Activated T-helper 9 cell treated with anti-CD3 and anti-CD28 coated beads, Interleukin-2, amount 50 U/mL, for 16 hours (primary cell): Measurements from ENCODE around the gene NUP153.

Source experiments
- DNase-seq: peaks from one replicate; pipeline ENCODE4 v3.0.0-alpha.2; 2020; ENCODE audit warnings: low read depth

NUP153 gene

GRCh38 chr6:17662585-17662984 lies 44.1 kb downstream of the NUP153 start:
- no peak for DNase-seq

- DNase-seq = no peak
Measured at GRCh38 chr6:17656644-17657043, 50.1 kb downstream of the NUP153 start.

- no peak for DNase-seq
Measured at GRCh38 chr6:17656092-17656491, 50.6 kb downstream of the NUP153 start.

GRCh38 chr6:17653198-17653882 lies 53.4 kb downstream of the NUP153 start:
- DNase-seq = no peak

GRCh38 chr6:17650656-17651309 lies 55.9 kb downstream of the NUP153 start:
- no peak for DNase-seq

- no peak for DNase-seq
Measured at GRCh38 chr6:17648745-17649144, 58.0 kb downstream of the NUP153 start.

GRCh38 chr6:17640477-17640917 lies 66.2 kb downstream of the NUP153 start:
- no peak for DNase-seq

GRCh38 chr6:17638212-17638715 lies 68.5 kb downstream of the NUP153 start:
- DNase-seq = no peak

- DNase-seq = no peak
Measured at GRCh38 chr6:17635568-17635967, 71.2 kb downstream of the NUP153 start.

- DNase-seq = no peak
Measured at GRCh38 chr6:17633465-17634188, 73.1 kb downstream of the NUP153 start.

- no peak for DNase-seq
Measured at GRCh38 chr6:17632934-17633333, 73.8 kb downstream of the NUP153 start.

- DNase-seq = no peak
Measured at GRCh38 chr6:17630511-17631073, 76.1 kb downstream of the NUP153 start.

GRCh38 chr6:17629824-17630510 lies 76.8 kb downstream of the NUP153 start:
- DNase-seq = no peak

GRCh38 chr6:17628873-17629272 lies 77.9 kb downstream of the NUP153 start:
- no peak for DNase-seq

- no peak for DNase-seq
Measured at GRCh38 chr6:17624396-17624795, 82.3 kb downstream of the NUP153 start.

GRCh38 chr6:17622144-17622543 lies 84.6 kb downstream of the NUP153 start:
- no peak for DNase-seq

GRCh38 chr6:17621003-17621402 lies 85.7 kb downstream of the NUP153 start:
- no peak for DNase-seq

GRCh38 chr6:17615794-17616193 lies 90.9 kb downstream of the NUP153 start:
- no peak for DNase-seq

GRCh38 chr6:17612048-17612447 lies 94.7 kb downstream of the NUP153 start:
- DNase-seq = no peak

GRCh38 chr6:17610835-17611234 lies 95.9 kb downstream of the NUP153 start:
- no peak for DNase-seq

- no peak for DNase-seq
Measured at GRCh38 chr6:17606606-17607005, 100.1 kb downstream of the NUP153 start.

- DNase-seq = no peak
Measured at GRCh38 chr6:17602888-17603287, 103.8 kb downstream of the NUP153 start.
